Bone marrow (tissue), 2 donors: ENCODE results near the gene UPK3A.
"Not testable (repeated sequence)": the region's sequence is repeated elsewhere in the genome, so short reads cannot be mapped to it uniquely, and the experiment has no call there.

ENCODE experiments used
- DNase-seq, 2 donors: peaks; one replicate each; lab custom pipeline; 2025; lab: John Stamatoyannopoulos, UW

UPK3A gene

GRCh38 chr22:45309422-45310227 lies 24.9 kb downstream of the UPK3A start, which contains the start of gene FAM118A:
Gene FAM118A (plus strand): TSS chr22:45309934. CDS start chr22:45322380, 12,446 bp downstream.
- peak; percentile 72 to 97 for DNase-seq

DNA sequence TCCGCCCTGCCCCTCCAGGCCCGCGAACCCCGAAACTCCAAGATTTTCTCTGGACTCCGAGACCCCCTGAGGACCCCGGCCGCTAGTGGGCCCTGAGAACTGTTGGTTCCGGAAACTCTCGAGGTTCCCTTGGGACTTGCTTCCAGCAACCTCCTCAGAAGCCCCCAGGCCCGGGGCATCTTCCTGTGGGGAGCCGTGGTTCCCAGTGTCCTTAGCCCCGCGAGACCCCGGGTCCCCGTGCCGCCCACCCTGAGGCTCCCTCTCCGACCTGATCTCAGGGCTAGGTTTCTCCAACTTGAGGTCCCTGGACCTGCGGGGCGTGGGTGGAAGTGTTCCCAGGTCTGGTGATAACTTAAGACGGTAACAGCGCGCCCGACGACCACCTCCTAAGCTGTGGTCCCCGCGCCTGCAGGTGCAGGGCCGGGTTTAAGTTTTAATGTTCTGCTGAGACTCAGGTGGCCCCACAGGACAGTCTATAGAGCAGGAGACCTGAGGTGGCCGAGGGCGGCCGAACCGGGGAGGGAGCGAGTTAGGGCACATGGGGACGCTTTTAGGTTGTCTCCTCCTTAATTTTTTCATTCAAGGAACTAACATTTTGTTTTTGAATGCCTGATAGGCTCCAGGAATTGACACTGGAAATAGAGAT lies 25.7 kb downstream of the UPK3A start:
- no peak for DNase-seq

GRCh38 chr22:45310977-45311531 lies 26.3 kb downstream of the UPK3A start:
- DNase-seq, result no peak

DNA sequence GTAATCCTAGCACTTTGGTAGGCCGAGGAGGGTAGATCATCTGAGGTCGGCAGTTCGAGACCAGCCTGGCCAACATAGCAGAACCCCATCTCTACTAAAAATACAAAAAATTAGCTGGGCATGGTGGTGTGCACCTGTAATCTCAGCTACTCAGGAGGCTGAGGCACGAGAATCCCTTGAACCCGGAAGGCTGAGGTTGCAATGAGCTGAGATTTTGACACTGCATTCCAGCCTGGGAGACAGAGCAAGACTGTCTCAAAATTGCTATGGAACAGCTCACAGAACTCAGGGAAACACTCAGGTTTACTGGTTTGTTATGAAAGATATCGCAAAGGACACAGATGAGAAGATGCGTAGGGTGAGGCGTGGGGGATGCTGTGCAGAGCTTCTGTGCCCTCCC lies 27.7 kb downstream of the UPK3A start:
- no peak for DNase-seq

DNA sequence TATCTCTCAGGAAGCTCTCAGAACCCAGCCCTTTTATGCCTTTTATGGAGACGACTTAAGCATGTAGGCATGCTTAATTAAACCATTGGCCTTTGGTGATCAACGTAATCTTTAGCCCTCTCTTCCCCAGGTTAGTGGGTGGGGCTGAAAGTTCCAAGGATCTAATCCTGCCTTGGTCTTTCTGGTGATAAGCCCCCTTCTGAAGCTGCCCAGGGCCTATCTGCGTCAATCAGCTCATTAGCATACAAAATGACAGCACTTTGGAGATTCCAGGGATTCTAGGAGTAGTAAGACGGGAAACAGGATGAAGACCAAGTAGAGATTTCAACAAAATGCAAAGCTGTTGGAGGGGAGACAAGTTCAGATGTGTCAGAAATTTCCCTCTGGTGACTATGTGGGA lies 28.1 kb downstream of the UPK3A start:
- no peak for DNase-seq

GRCh38 chr22:45314054-45314721 lies 29.4 kb downstream of the UPK3A start:
- DNase-seq, result no peak

- DNase-seq, result no peak
Measured at GRCh38 chr22:45314786-45315185, 30.0 kb downstream of the UPK3A start.

DNA sequence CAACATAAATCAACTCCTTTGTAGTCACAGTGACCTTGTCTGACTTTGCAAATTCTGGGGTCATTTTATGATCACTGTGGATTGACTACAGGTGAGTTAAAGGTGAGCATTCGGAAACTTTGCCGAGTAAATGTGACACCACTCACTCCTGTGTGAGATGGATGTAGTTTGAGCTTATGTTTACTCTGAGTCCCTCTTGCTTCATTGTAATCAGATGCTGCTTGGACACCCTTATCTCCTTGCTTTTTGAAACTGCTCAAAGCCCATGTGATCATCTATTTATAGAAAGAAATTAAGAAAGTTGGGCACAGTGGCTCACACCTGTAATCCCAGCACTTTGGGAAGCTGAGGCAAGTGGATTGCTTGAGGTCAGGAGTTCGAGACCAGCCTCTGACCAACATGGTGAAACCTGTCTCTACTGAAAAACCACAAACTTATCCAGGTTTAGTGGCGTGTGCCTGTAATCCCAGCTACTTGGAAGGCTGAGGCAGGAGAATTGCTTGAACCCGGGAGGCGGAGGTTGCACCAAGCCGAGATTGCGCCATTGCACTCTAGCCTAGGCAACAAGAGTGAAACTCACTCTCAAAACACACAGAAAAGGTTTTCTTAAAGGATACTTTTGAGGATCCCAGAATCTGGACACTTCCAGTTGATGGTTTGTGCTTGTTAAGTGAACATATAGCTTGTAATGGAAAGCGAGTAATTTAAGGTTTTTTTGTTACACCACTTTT lies 32.2 kb downstream of the UPK3A start:
- no peak for DNase-seq

- no peak for DNase-seq
Measured at GRCh38 chr22:45317551-45318167, 32.9 kb downstream of the UPK3A start.

DNA sequence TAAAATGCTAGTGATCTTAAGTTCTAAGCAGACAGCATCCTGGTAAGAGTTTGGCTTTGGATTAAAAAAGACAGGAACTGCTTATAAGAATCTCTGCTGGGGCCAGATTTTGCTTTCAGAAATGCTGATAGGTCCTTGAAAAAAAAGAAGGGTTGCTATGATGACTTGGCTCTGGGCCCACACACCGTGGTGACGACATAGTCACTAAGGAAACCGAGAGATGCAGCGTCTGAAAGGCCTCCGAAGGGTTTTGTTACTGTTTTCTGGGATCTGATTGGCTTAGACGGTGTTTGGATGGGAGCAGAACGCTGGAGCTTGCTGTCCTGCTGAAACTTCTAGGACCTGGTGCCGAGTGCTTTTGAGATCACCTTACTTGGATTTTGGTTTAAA lies 33.4 kb downstream of the UPK3A start:
- DNase-seq, result peak in 1 of 2 donors; percentile 15

- no peak for DNase-seq
Measured at GRCh38 chr22:45318558-45319323, 34.0 kb downstream of the UPK3A start.

- no peak for DNase-seq
Measured at GRCh38 chr22:45319324-45319685, 34.6 kb downstream of the UPK3A start.

DNA sequence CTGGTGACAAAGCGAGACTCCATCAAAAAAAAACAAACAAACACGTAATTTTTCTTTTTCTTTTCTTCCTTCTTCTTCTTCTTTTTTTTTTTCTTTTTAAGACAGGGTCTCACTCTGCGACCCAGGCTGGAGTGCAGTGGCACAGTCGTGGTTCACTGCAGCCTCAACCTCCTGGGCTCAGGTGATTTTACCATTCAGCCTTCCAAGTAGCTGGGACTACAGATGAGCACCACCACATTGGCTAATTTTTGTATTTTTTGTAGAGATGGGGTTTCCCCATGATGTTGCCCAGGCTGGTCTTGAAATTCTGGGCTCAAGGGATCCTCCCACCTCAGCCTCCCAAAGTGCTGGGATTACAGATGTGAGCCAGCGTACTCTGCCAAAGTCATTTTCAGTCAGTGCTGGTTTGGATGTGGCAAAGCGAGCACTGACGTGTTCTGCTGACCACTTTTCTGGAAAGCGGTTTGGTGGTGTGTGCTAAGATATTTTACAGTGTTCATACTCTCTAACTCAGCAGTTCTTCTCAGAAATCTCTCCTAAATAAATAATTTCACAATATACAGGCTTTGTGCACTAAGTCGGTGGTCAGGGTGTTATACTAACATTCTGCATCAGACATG lies 35.7 kb downstream of the UPK3A start:
- no peak for DNase-seq

GRCh38 chr22:45321827-45322226 lies 37.1 kb downstream of the UPK3A start:
- no peak for DNase-seq

DNA sequence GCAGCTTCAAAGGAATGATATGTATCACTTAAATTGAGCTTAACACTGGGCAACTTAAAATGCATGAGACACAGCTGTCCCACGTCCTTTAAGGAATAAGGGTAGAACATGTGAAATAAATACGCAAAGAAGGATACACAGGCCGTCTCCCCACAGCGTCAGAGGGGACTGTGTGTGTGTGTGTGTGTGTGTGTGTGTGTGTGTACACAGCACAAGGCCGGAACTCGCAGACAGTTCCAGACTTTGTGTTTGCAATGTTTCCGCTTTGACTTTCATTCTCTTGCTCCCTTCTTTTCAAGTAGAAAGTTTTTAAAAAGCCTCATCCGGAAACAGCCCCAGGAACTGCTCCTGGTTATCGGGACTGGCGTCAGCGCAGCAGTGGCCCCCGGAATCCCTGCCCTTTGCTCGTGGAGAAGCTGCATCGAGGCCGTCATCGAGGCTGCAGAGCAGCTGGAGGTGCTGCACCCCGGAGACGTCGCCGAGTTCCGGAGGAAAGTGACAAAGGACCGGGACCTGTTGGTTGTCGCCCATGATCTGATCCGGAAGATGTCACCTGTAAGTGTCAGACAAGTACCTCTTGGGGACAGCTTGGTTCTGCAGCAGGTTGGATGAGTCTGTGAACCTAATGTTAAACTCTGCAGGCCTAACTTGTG lies 38.2 kb downstream of the UPK3A start:
- no peak for DNase-seq

- DNase-seq, result no peak
Measured at GRCh38 chr22:45323695-45324094, 38.9 kb downstream of the UPK3A start.

- no peak for DNase-seq
Measured at GRCh38 chr22:45324311-45324711, 39.6 kb downstream of the UPK3A start.

- not testable (repeated sequence) for DNase-seq
Measured at GRCh38 chr22:45328261-45328660, 43.5 kb downstream of the UPK3A start.

DNA sequence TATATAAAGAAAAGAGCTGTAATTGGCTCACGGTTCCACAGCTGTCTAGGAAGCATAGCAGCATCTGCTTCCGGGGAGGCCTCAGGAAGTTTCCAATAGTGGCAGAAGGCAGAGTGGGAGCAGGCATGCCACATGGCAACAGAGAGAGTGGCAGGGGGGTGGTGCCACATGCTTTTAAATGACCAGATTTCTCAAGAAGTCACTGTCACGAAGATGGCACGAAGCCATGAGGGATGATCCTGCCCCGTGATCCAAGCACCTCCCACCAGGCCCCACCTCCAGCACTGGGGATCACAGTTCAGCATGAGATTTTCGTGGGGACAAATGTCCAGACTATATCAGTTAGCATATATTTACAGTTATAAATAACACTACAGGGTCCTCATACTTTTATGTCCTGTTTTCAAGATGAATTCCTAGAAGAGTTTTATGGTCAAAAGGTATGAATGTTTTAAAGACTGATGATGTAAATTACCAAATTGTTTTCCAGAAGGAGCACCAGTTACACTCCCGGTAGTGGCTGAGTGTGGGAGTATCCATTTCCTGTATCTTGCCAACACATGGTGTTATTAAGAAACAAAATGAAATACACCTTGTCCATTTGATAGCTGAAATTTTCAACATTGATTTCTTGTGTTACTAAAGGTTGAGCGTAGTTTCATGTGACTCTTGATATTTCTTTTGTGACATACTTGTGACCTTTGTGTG lies 44.2 kb downstream of the UPK3A start:
- DNase-seq, result no peak
